Thyroid gland (tissue), 4 donors: ENCODE data around the gene PBX3. TPM values are rescaled to one million over a fixed set of nuclear protein-coding genes. Genes with fewer than 3 reads are reported as not detected.
A peak's percentile ranks its signal among the peaks of the same experiment; 100 is the strongest.

Experiments used
- DNase-seq, 2 donors: peaks; one replicate each; pipeline ENCODE4 v3.0.0-alpha.2; 2019
- H3K27ac ChIP-seq, 3 donors: fragments of 200-600 bp; sonication (generic); 1 replicate in 2 of 3; 2 replicates in 1 of 3; pipeline ENCODE4 v1.5.1; 2016 to 2019; ENCODE audit warnings: mild to moderate bottlenecking in 1 of 3, moderate library complexity in 1 of 3
- H3K27me3 ChIP-seq: fragments of 200-600 bp; sonication (generic); one replicate; pipeline ENCODE4 v1.5.1; 2019
- H3K36me3 ChIP-seq, 2 donors: fragments of 200-600 bp; sonication (generic); one replicate each; pipeline ENCODE4 v1.5.1; 2016 to 2019
- H3K4me1 ChIP-seq, 2 donors: fragments of 200-600 bp; sonication (generic); one replicate each; pipeline ENCODE4 v1.5.1; 2017 to 2019
- H3K4me3 ChIP-seq, 3 donors: fragments of 200-600 bp; sonication (generic); replicated peaks in 1 of 3; 1 replicate in 2 of 3; 2 replicates in 1 of 3; pipeline ENCODE4 v1.5.1; 2016; ENCODE audit warnings: mild to moderate bottlenecking in 1 of 3
- H3K9me3 ChIP-seq: fragments of 200-600 bp; sonication (generic); one replicate; pipeline ENCODE4 v1.5.1; 2017
- POLR2A ChIP-seq, 2 donors: fragments of 450-650 bp; IDR thresholded peaks; one replicate each; pipeline ENCODE4 v1.6.1; 2017; ENCODE audit warnings: antibody characterized with exemption in 2 of 2, mild to moderate bottlenecking in 2 of 2, moderate library complexity in 1 of 2
- WGBS, 2 donors: methylation state at CpG; one replicate each; pipeline ENCODE4 v1.1.5; 2017; 5-methylcytosine and 5-hydroxymethylcytosine counted together
- intact Hi-C: fragments of 100-400 bp; cut with DNase I; formaldehyde crosslinking; loops from one replicate; pipeline ENCODE4 v1.15.1; 2023
- total RNA-seq, 4 donors: library from RNA; depleted of rRNA; stranded (reverse); fragments of >200 nt; gene quantifications; one replicate each; pipeline ENCODE4 v1.2.3, GENCODE V29; 2016
- TF ChIP-seq, protein P1 (sequence below), 6 experiments: fragments of 200-600 bp in 3 of 6; fragments of 450-650 bp in 3 of 6; sonication (generic) in 3 of 6; IDR thresholded peaks; one replicate each; pipeline ENCODE4 v1.5.1; 2016 to 2019; ENCODE audit warnings: antibody characterized with exemption in 6 of 6, mild to moderate bottlenecking in 2 of 6, inconsistent platforms in 1 of 6, moderate library complexity in 1 of 6

Gene PBX3
- total RNA-seq, 4 donors from 2014 or later: 68.5 to 108 (median 71.3) TPM

DNA sequence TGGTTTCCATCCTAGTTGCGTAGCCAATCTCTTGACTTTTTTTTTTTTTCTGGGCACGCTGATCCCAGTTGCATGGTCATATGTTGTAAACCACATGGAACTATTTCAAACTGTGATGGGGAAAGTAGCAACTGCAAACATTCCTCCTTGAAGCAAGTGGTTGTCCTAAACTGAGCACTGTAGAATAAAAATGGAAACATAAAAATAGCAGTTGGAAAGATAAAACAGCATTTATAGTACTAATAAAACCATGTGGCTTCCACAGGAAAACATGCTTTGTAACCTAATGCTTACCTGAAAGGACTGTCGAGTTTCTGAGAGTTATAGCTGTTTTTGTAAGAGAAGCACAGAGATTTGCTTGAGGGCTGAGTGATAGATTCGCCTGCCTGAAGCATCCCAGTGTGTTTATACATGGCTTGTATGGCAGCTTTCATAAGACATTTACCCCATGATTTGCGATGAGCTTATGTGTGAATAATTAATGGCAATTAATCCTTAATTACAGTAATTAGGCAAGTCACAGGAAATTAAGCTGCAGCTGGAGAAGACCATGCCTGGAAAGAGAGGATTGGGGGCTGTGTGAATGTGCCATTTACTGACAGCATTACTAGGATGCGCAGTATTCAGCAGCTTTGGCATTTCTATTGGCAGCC lies 136.5 kb downstream of the PBX3 start:
- no peak overlapping the region for H3K4me3 ChIP-seq
- H3K27me3 ChIP-seq: no peaks in the 10 kb centered on the region
- peaks cover 0 to 20% of the 10 kb centered on the region in 2 donors for H3K4me1 ChIP-seq
- H3K27ac ChIP-seq: peak overlapping the region in 1 of 3 donors; percentile 5
- intact Hi-C loops: no loop called here
- TF ChIP-seq, protein P1, sequence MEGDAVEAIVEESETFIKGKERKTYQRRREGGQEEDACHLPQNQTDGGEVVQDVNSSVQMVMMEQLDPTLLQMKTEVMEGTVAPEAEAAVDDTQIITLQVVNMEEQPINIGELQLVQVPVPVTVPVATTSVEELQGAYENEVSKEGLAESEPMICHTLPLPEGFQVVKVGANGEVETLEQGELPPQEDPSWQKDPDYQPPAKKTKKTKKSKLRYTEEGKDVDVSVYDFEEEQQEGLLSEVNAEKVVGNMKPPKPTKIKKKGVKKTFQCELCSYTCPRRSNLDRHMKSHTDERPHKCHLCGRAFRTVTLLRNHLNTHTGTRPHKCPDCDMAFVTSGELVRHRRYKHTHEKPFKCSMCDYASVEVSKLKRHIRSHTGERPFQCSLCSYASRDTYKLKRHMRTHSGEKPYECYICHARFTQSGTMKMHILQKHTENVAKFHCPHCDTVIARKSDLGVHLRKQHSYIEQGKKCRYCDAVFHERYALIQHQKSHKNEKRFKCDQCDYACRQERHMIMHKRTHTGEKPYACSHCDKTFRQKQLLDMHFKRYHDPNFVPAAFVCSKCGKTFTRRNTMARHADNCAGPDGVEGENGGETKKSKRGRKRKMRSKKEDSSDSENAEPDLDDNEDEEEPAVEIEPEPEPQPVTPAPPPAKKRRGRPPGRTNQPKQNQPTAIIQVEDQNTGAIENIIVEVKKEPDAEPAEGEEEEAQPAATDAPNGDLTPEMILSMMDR (IDR thresholded peaks at IDR 0.05): no peak
- TF ChIP-seq POLR2A (IDR thresholded peaks at IDR 0.05): no peak
- 76 to 80% methylated on average over 6 of the region's 6 CpGs for WGBS, 2 donors
- H3K36me3 ChIP-seq: no peaks in the 10 kb centered on the region
- no peak for DNase-seq
- H3K9me3 ChIP-seq: no peaks in the 10 kb centered on the region

DNA sequence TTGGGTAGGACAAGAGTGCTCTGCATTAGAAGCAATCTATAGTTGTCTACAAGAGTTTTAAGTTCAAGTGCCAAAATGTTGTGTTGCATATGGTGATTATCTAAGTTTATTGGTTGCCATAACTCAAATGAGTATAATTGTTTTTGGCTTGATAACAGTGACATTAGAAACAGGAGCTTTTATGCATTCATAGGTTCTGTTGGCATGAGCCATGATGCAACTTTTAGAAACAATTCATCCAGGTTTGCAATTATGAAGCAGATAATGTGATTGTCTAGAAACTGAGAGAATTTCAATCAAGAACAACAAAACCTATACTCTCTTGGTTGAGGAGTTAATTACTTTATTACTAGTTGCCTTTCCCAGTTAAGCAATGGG lies 137.0 kb downstream of the PBX3 start:
- H3K36me3 ChIP-seq: no peaks in the 10 kb centered on the region
- no peak overlapping the region for H3K27ac ChIP-seq
- intact Hi-C loops: no loop called here
- no peak for DNase-seq
- H3K27me3 ChIP-seq: no peaks in the 10 kb centered on the region
- TF ChIP-seq, protein P1 (IDR thresholded peaks at IDR 0.05): no peak
- TF ChIP-seq POLR2A (IDR thresholded peaks at IDR 0.05): no peak
- H3K4me3 ChIP-seq: no peak overlapping the region
- H3K9me3 ChIP-seq: no peaks in the 10 kb centered on the region
- peaks cover 0 to 20% of the 10 kb centered on the region in 2 donors for H3K4me1 ChIP-seq

DNA sequence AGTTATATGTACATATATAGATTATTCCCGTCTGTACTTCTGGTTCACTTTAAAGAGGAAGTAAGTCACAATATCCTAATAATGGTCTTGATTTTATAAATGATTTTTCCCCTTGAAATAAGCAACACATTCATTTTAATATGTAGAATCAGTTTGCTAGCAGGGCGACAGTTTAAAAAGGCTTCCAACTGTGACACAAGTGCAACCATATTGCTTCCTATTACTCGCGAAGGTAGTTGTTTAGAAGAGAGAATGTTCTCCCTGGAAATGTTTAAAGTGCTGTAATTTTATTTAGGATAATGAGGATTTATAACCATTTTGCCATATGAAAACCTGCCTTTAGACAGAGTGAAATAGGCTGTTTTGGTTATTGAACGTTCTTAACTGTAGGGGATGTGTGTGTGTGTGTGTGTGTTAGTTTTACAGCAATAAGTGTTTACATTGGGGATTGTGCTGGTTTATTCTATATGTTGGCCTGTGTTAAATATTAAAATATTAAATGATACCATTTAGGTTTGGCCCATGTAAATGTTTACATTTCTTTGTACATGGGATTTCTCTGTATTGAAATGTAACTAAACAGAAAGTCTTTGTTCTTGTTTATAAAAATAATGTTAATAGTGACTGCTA lies 138.3 kb downstream of the PBX3 start:
- H3K27ac ChIP-seq: no peak overlapping the region
- DNase-seq: no peak
- H3K9me3 ChIP-seq: no peaks in the 10 kb centered on the region
- TF ChIP-seq, protein P1 (IDR thresholded peaks at IDR 0.05): no peak
- no peak for TF ChIP-seq POLR2A (IDR thresholded peaks at IDR 0.05)
- no peaks in the 10 kb centered on the region for H3K27me3 ChIP-seq
- intact Hi-C loops: no loop called here
- H3K36me3 ChIP-seq: no peaks in the 10 kb centered on the region
- 92 to 93% methylated on average over 5 of the region's 5 CpGs for WGBS, 2 donors
- peaks cover 0 to 20% of the 10 kb centered on the region in 2 donors for H3K4me1 ChIP-seq
- H3K4me3 ChIP-seq: no peak overlapping the region

DNA sequence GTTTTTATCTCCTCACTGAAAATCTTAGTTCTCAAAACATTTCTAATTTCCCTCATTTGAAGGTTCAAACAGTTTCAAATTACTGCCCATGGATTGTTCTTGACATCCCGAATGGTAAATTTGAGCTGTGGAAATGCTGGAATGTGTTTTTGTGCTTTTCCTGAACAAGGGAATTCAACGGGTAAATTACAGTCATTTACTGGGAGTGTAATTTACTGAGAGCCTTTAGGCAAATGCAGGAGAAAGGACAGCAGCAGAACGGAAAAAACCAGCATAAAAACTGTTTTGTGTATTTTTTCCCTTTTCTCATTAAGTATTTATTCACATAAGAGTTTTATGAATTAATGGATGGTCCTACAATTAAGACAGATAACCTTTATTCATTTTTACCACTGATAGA lies 139.2 kb downstream of the PBX3 start:
- TF ChIP-seq, protein P1 (IDR thresholded peaks at IDR 0.05): no peak
- TF ChIP-seq POLR2A (IDR thresholded peaks at IDR 0.05): no peak
- intact Hi-C loops: no loop called here
- Histone ChIP-seq H3K27me3 (no peaks in the 10 kb centered on the region), H3K4me1 (peaks cover 0 to 20% of the 10 kb centered on the region in 2 donors), H3K9me3 (no peaks in the 10 kb centered on the region), H3K36me3 (no peaks in the 10 kb centered on the region), H3K4me3 (no peak overlapping the region), H3K27ac (no peak overlapping the region)
- 82 to 84% methylated on average over 3 of the region's 3 CpGs for WGBS, 2 donors
- no peak for DNase-seq

DNA sequence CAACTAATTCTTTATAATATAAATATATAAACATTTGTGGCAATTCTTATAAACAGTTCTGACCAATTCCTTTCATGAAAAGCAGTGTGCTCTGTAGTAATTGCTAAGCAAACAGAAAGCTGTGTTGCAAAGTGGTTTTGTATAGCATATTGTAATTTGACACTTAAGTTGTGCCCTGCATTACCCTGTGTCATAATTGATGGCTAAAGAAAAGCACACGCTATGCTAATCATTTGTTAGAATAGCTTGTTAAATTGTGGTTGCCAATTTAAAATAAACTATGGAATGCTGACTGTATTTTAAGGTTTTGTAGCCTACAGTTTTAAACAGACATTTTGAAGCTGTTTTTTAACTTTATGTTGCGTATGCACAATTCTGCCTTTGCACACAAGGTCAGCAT lies 140.0 kb downstream of the PBX3 start:
- WGBS, 2 donors: 91 to 95% methylated on average over 2 of the region's 2 CpGs
- H3K36me3 ChIP-seq: no peaks in the 10 kb centered on the region
- no peak overlapping the region for H3K4me3 ChIP-seq
- no peaks in the 10 kb centered on the region for H3K9me3 ChIP-seq
- intact Hi-C loops: no loop called here
- H3K27me3 ChIP-seq: no peaks in the 10 kb centered on the region
- DNase-seq: no peak
- H3K4me1 ChIP-seq: peaks cover 0 to 20% of the 10 kb centered on the region in 2 donors
- H3K27ac ChIP-seq: no peak overlapping the region
- TF ChIP-seq, protein P1 (IDR thresholded peaks at IDR 0.05): no peak
- no peak for TF ChIP-seq POLR2A (IDR thresholded peaks at IDR 0.05)
